Renal cortex interstitium (tissue), 11 donors: ENCODE results near the gene SAMSN1. TPM values are rescaled to one million over a fixed set of nuclear protein-coding genes. Genes with fewer than 3 reads are reported as not detected.
"Not testable (repeated sequence)": the region's sequence is repeated elsewhere in the genome, so short reads cannot be mapped to it uniquely, and the experiment has no call there.

Experiments
- DNase-seq, 11 donors: peaks; one replicate each; pipeline ENCODE4 v3.0.0-alpha.2; 2013; ENCODE audit warnings: low read depth in 9 of 11, low spot score in 4 of 11; ENCODE audit errors: extremely low read depth in 1 of 11
- polyA plus RNA-seq, 3 donors: library from polyadenylated mRNA; unstranded; fragments of 120-200 nt; gene quantifications; one replicate each; pipeline ENCODE4 v1.2.1, GENCODE V29; 2013; ENCODE audit not compliant: insufficient read length in 3 of 3

SAMSN1 gene
- polyA plus RNA-seq, 3 donors = 2.4 to 3.8 (median 3.8) TPM

DNA sequence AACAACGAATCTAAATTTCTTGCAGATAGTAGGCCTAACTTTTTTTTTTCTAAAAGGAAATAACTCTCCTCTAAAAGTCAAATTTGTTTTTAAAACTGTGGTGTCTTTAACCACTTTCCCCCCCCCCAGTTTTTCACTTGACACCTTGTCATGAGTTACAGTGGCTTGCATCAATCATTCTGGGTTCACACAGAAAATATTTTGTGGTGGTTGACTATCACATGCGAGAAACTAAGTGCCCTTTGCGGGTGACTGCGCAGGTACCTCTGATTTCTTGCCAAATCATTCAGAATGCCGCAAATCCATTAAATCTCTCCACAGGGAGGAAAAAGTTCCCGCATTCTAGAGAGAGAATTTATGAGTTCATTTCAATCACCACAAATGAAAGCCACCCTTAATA lies 23.8 kb upstream of the SAMSN1 start:
- DNase-seq = no peak

DNA sequence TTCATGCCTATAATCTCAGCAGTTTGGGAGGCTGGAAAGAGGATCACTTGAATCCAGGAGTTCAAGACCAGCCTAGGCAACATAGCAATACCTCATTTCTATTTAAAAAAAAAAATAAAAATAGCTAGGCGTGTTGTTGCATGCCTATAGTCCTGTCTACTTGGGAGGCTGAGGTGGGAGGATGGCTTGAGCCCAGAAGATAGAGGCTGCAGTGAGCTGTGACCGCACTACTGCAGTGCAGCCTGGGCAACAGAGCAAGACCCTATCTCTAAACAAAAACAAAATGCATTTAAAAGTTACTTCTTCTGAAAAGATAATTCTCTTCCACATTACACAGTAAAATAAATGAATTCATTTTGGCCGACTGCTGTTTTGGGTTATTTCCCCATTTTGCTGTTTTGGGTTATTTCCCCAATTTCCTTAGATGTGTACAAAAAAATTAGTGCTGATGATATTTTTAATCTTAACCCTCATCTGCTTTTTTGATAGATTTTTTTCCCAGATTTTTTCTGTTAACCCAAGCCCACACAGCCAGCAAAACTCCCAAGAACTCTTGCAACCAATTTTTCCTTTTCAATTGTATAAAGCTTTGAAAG lies 23.0 kb upstream of the SAMSN1 start:
- no peak for DNase-seq

DNA sequence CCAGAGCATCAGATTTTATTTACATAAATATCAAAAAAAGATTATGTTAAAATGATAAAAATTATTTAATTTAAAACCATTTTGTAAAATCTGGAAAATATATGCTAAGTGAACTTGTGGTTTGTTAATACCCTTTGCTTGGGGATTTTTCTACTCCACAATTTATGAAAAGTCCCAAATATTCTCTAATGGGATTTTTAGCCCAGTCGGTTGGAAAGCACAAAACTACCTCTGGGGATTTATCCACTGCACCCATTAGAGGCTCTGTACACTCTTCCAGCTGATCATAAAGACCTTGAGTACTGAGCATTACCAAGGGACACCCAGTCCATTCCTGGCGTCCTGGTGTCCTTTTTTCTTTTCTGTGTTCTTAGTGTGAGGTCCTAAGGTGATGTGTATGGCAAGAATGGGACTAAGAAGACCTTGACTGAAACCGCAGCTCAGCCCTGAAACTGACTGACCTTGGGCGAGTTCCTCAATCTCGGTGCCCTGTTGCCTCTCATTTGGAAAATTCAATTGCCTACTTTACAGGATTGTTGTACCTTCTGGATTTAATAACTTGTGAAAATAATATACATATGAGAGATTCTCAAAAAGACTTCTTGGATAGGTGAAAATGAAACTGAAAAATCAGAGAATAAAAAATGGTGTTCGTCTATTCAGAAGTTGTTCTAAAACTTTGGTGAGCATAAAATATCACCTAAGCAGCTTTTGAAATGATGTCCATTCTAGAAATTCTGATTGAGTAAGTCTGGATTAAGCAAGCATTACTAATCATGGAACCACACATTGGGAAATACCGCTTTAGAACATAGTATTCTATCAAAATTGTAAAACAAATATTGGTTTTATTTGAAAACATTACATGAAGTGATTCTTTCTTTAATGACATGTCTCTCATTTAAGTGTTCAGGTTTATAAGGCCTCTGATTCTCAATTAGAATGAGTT lies 21.5 kb upstream of the SAMSN1 start:
- DNase-seq = no peak

DNA sequence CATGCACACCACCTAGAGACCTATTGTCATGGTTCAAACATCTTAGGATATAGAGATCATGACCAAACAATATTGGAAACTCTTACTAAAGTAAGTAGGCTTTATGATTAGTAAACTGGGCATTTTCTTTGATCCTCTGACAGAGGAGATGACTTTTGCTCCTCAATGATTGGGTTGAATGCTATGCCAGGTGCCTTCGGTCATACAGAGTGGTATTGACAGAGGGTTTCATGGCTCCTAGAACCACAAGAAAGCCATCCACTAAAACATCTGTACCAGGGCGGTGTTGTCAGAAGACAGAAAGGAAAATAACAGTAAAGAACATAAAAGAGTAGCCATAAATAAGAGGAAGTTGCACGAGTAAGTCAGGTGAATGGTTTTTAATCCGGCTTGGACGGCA lies 20.8 kb upstream of the SAMSN1 start:
- DNase-seq = no peak

DNA sequence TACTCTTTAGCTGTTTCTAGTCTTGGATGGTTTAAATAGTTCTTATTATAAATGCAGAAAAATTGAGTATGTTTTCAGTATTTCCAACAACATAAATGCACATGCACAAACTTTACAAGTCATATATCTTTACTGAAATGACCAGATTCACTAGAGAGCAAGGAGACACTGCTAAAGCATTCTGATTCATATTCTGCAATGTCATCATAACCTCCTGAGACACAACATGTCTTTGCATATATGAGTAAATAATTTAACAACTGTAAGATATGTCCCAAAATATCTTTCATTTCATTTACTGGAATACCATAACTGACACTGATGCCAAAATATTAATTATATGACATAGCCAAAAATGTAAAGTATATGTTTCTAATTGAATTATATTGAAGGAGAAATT lies 16.8 kb upstream of the SAMSN1 start:
- DNase-seq = no peak

DNA sequence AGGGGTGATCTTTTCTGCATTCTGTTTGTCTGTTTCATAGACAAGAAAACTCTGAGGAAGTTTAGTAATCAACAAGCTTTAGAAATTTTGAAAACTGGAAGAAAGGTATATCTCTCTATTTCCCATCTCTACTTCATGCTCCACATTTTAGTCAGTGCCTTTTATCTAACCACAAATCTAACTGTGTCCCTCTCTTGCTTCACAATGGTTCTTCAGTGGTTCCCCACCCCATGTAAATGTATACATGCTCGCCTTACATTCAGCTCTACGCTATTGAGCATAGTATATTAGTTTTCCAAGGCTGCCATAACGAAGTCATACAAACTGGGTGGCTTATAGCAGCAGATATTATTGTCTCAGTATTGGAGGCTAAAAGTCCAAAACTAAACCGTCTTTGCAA lies 14.4 kb upstream of the SAMSN1 start:
- DNase-seq = no peak

DNA sequence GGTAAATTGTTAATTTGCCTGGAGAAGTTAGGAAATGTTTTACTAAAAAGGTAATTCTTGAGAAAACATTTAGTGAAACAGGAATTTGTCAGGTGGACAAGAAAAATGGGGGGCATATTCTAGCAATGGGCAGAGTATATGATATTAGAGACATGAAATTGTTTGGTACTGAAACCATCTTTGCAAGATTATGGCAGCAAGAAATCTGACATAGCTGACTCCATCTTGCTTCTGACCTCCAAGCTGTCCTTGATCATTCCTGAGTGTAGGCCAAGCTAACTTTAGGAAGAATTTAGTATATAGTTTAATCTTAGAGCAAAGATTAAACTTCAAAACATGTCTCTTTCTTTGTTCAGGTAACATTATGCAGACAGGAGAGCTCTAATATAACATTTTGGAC lies 14.0 kb upstream of the SAMSN1 start:
- DNase-seq = no peak

DNA sequence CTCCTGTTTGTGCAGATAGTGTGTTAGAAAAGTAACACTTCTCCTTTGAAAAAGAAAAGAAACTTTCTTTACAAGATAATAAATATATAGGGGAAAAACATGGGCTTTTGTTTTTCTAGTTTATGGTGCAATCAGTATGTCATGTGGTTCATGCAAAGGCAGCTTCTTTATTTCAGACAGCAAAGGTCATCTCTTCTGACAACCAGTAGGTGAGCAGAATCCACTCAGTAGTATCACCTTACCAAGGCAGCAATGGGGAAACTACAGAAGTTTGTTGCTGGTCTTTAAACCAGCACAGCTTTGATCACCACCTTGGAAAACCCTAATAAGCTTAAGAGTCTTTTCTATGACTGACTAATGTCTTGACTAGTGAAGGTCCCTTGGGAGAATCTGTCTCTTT lies 13.0 kb upstream of the SAMSN1 start:
- no peak for DNase-seq

DNA sequence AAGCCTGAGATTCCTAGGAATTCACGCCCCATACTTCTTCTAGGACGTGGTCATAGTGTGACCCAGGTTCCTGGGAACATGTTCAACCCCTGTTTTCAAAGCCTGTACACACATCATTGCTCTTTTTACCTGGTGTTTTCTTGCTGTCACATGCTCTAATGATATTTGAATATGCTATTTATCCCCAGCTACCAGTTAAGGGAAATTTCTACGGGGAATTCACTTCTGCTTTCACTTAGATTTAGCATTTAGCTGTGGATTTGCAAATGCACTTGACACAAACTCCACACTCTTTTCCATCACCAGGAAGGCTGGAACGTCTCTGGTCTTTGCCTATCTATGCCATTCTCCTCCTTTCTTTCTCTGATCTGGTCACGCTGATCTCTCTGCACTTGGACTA lies 11.3 kb upstream of the SAMSN1 start:
- no peak for DNase-seq

DNA sequence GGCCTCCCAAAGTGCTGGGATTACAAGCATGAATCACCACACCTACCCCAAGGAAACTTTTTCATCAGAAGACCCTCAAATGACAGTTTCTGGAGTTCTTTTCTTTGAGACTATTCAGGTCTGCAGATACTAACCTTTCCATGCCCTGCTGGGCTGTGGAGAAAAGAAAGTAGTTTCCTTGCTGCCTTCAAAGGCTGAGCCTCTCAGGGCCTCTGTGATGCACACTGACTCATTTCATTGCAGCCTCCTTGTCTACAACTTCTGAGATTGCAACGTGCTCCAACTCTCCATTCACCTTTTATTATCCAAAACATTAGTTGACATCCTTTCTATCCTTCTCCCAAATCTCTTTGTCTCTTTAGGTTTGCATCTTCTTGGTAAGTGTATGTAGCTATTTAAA lies 8.8 kb upstream of the SAMSN1 start:
- no peak for DNase-seq

DNA sequence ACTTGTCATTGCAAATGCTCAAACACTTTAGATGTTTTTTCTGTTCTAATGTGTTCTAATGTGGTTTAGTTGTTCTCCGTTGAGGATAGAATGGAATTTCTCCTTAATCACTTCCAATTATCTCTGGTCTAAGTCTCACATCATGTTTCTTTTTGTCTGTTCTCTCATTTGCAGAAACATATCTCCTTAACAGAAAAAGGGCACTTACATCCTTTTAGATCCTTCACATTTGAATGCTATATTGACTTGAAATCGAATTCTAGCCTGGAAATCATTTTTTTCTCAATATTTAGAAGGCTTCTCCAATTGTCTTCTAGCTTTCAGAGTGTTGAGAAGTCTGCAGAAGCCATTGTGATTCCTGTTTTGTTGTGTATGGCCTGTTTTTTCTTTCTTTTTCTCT lies 7.3 kb upstream of the SAMSN1 start:
- DNase-seq = no peak

DNA sequence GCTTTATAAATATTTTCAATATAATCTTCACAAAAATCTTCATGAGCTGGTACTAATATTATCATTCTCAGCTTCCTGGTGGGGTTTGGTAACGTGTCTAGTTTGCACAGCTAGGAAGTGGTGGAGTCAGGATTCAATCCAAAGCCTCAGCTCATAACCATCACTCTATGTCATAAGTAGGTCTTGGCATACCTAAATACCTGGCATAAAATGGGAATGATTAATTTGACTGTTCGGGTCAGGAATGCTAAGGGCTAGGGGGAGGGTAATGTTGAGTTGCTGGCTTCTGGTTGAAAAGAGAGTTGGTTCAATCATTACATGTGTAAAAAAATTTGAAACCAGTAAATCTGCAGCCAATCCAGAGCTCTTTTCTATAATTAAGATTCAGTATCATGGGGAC lies 5.6 kb upstream of the SAMSN1 start:
- DNase-seq = no peak

DNA sequence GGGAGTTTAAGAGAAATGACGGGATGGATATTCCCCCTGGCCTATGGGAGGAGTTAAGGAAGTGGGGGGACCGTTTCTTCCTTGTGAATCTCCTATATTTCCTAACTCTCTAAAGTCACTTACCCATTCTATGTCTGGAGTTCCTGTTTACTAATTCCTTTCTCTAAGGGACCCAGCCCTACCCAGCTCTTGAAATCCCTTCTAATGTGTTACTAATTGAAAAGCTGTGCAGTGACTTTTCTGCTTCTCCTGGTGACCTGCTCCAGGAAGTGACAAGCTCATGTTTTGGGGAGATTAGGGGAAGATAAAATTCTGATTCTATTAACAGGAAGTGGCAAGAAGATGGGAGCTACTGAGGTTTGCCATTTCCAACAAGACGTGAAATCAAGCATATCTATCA lies 4.0 kb upstream of the SAMSN1 start:
- DNase-seq = no peak

DNA sequence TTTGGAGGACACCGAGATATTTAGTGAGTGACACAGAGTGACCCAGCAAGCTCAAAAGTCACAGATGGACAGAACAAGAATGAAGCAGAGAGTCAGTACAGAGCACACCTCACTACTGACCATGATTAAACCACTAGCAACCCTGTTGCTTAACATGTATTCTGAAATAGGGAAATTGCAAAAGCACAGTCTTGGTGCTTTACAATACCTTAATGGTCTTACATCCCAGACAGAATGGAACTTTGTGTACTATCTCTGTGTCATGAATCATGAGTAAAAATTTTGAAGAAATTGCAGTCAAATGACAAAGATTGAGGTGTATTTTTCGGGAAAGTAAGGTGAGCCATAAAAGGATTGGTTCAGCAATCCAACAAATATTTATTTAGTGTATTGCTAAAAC lies 2.7 kb upstream of the SAMSN1 start:
- DNase-seq = no peak

DNA sequence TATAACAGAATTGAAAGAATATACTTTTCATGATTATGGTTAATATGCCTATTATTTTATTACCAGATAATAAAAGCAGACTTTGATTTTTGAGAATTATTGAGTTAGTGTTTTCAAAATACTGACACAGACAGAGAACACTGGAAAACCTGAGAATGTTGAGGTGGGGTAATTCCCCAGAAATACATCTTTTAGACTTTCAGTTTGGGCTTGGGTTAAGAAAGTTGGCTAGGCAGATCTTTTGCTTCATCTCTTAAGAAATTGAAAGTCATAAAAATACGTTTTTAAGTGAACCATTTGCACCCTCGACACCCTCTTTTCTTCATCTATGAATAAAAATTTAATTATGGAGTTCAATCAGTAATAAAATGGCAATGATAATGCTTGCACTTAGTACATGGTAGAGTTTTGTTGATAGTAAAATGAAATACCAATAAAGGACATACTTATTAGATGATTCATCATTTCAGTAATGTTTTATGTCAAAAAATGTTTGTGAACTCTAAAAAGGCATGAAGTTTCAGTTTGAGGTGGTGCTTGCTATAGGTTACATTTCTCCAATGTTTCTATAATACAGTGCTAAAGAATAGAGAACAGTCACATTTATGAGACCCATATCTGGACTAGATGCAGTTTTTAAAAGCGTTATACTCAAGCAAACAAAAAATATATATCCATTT lies 1.9 kb upstream of the SAMSN1 start:
- no peak for DNase-seq

DNA sequence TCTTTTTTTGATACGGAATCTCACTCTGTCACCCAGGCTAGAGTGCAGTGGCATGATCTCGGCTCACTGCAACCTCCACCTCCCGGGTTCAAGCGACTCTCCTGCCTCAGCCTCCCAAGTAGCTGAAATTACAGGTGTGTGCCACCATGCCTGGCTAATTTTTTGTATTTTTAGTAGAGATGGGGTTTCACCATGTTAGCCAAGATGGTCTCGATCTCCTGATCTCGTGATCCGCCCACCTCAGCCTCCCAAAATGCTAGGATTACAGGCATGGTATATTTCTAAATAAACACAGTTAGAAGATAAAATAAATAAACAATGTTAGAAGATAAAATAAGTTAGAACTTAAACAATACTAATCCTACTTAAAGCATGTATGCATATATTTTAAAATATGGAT lies 604 bp upstream of the SAMSN1 start:
- not testable (repeated sequence) for DNase-seq

DNA sequence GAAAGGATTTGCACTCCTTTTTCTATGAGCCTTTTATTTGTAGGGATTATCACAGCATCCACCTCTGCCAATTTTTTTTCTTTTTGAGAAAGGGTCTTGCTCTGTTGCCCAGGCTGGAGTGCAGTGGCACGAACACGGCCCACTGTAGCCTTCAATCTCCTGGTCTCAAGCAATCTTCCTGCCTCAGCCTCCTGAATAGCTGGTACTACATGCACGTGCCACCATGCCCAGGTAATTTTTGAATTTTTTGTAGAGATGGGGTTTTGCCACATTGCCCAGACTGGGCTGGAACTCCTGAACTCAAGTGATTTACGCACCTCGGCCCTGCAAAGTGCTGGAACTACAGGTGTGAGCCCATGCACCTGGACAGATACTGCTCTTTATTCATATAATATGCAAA lies 2.1 kb downstream of the SAMSN1 start:
- no peak for DNase-seq

DNA sequence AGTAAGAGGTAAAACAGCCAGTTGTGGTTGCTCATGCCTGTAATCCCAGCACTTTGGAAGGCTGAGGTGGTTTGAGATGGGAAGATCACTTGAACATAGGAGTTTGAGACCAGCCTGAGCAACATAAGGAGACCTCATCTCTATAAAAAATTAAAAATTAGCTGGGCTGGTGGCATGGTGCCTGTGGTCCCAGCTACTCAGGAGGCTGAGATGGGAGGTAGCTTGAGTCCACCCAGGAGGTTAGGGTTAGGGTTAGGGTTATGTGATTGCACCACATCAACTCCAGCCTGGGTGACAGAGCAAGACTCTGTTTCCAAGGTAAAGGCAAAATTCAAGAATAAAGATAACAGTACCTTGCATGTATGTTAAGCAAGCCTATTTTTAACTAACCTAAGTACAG lies 3.5 kb downstream of the SAMSN1 start:
- no peak for DNase-seq

DNA sequence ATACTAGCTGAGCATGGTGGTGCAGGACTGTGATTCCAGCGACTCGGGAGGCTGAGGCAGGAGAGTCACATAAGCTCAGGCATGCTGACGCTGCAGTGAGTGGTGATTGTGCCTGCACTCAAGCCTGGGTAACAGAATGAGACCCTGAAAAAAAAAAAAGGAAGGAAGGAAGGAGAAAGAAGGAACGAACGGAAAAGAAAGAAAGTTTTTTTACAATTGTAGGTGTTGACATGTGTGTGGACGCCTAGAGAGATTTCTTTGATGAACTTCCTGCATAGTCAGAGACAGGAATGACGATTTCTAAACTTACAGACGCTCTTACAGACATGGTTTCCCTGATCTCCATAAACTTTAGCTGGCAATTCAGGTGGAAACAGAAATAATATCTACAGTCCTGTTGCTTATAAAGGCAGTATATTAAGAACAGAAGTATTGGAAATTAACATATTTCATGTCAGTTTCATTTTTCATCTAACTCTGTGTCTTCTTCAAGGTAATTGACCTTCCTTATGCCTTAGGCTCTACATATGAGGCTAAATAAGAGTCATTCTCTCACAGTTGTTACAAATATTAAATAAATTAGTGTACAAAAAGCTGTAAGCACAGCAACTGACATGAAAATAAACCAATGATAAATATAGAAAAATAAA lies 4.1 kb downstream of the SAMSN1 start:
- DNase-seq = no peak

DNA sequence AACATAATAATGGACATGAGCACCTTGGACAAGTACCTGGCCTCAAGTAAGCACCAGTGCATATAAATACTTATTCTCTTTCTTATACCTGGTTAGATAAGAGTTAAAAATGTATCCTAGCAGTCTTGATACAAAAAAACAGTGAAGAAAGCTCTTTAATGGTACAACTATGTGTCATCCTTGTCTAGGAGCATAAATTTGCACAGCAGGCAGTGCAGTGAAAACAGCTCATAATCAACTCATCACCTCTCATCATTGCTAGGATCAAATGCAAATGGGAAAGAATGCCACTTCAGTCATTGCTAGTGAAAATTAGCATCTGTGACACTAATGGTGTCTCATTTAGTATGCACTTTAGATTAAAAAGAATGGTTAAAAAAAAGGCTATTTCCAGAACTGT lies 7.6 kb downstream of the SAMSN1 start:
- DNase-seq = no peak
